ENCODE results near the gene GGTA1.
"Not testable (repeated sequence)": the region's sequence is repeated elsewhere in the genome, so short reads cannot be mapped to it uniquely, and the experiment has no call there.

GGTA1 gene

GRCh38 chr9:121499427-121500164 is at the start of gene GGTA1:
Gene GGTA1 (minus strand): TSS chr9:121499844. CDS start chr9:121467922, 31,922 bp downstream.
- peak; percentile 21 for DNase-seq

GRCh38 chr9:121548666-121549065 is 49.0 kb upstream of the GGTA1 start:
- no peak for DNase-seq

- DNase-seq = peak; percentile 75
Measured at GRCh38 chr9:121545875-121546423, 46.3 kb upstream of the GGTA1 start.

GRCh38 chr9:121545150-121545874 is 45.7 kb upstream of the GGTA1 start:
- DNase-seq = no peak

GRCh38 chr9:121542025-121542424 is 42.4 kb upstream of the GGTA1 start:
- no peak for DNase-seq

- DNase-seq = no peak
Measured at GRCh38 chr9:121541256-121541655, 41.6 kb upstream of the GGTA1 start.

GRCh38 chr9:121538221-121538620 is 38.6 kb upstream of the GGTA1 start:
- no peak for DNase-seq

GRCh38 chr9:121537283-121537682 is 37.6 kb upstream of the GGTA1 start:
- no peak for DNase-seq

GRCh38 chr9:121532881-121533280 is 33.2 kb upstream of the GGTA1 start:
- DNase-seq = no peak

- DNase-seq = peak; percentile 86
Measured at GRCh38 chr9:121529237-121529987, 29.8 kb upstream of the GGTA1 start.

GRCh38 chr9:121528642-121529041 is 29.0 kb upstream of the GGTA1 start:
- DNase-seq = no peak

GRCh38 chr9:121527371-121527770 is 27.7 kb upstream of the GGTA1 start:
- no peak for DNase-seq

GRCh38 chr9:121519688-121520087 is 20.0 kb upstream of the GGTA1 start:
- DNase-seq = not testable (repeated sequence)

- DNase-seq = no peak
Measured at GRCh38 chr9:121518634-121519033, 19.0 kb upstream of the GGTA1 start.

- DNase-seq = not testable (repeated sequence)
Measured at GRCh38 chr9:121513166-121513565, 13.5 kb upstream of the GGTA1 start.

- no peak for DNase-seq
Measured at GRCh38 chr9:121510766-121511550, 11.3 kb upstream of the GGTA1 start.

GRCh38 chr9:121509180-121509579 is 9.5 kb upstream of the GGTA1 start:
- DNase-seq = no peak

GRCh38 chr9:121508415-121508814 is 8.8 kb upstream of the GGTA1 start:
- DNase-seq = peak; percentile 4

- no peak for DNase-seq
Measured at GRCh38 chr9:121505903-121506735, 6.5 kb upstream of the GGTA1 start.

GRCh38 chr9:121503444-121503843 is 3.8 kb upstream of the GGTA1 start:
- DNase-seq = no peak

- DNase-seq = no peak
Measured at GRCh38 chr9:121500165-121500478, 478 bp upstream of the GGTA1 start.

- no peak for DNase-seq
Measured at GRCh38 chr9:121499177-121499426, 542 bp downstream of the GGTA1 start.

Measured in NCI-H2029 treated with DMSO at 0.1 percent for 48 hours (cell line).